Epidermal melanocyte (primary cell): ENCODE results near the gene ZNF701.
"Not testable (repeated sequence)": the region's sequence is repeated elsewhere in the genome, so short reads cannot be mapped to it uniquely, and the experiment has no call there.

Experiments used
- DNase-seq: peaks from one replicate; pipeline ENCODE4 v3.0.0; 2011; ENCODE audit warnings: low spot score; ENCODE audit not compliant: insufficient read length

Gene ZNF701

GRCh38 chr19:52566121-52566520 lies 4.0 kb upstream of the ZNF701 start:
- DNase-seq: no peak

GRCh38 chr19:52566588-52566987 lies 3.5 kb upstream of the ZNF701 start:
- no peak for DNase-seq

- DNase-seq: no peak
Observed at GRCh38 chr19:52567921-52568320, 2.2 kb upstream of the ZNF701 start.

- DNase-seq: not testable (repeated sequence)
Observed at GRCh38 chr19:52569638-52569999, 468 bp upstream of the ZNF701 start.

- no peak for DNase-seq
Observed at GRCh38 chr19:52584736-52585440, 14.8 kb downstream of the ZNF701 start.

GRCh38 chr19:52585604-52586003 lies 15.5 kb downstream of the ZNF701 start:
- no peak for DNase-seq

- DNase-seq: no peak
Observed at GRCh38 chr19:52590728-52591127, 20.6 kb downstream of the ZNF701 start.

- no peak for DNase-seq
Observed at GRCh38 chr19:52592301-52592700, 22.2 kb downstream of the ZNF701 start.

GRCh38 chr19:52593441-52593840 lies 23.4 kb downstream of the ZNF701 start:
- DNase-seq: not testable (repeated sequence)

GRCh38 chr19:52599241-52599640 lies 29.2 kb downstream of the ZNF701 start:
- no peak for DNase-seq

- DNase-seq: no peak
Observed at GRCh38 chr19:52600639-52601024, 30.5 kb downstream of the ZNF701 start.

GRCh38 chr19:52601025-52601973 lies 31.2 kb downstream of the ZNF701 start:
- peak; percentile 88 for DNase-seq

- DNase-seq: not testable (repeated sequence)
Observed at GRCh38 chr19:52601974-52602366, 31.9 kb downstream of the ZNF701 start.

- DNase-seq: no peak
Observed at GRCh38 chr19:52602941-52603340, 32.9 kb downstream of the ZNF701 start.

- no peak for DNase-seq
Observed at GRCh38 chr19:52603558-52604207, 33.6 kb downstream of the ZNF701 start.

- no peak for DNase-seq
Observed at GRCh38 chr19:52613299-52613906, 43.3 kb downstream of the ZNF701 start.

- no peak for DNase-seq
Observed at GRCh38 chr19:52621376-52621775, 51.3 kb downstream of the ZNF701 start.

- DNase-seq: no peak
Observed at GRCh38 chr19:52622261-52622660, 52.2 kb downstream of the ZNF701 start.

- DNase-seq: no peak
Observed at GRCh38 chr19:52626915-52627314, 56.8 kb downstream of the ZNF701 start.

GRCh38 chr19:52627441-52627840 lies 57.4 kb downstream of the ZNF701 start:
- DNase-seq: not testable (repeated sequence)

GRCh38 chr19:52635786-52636570 lies 65.9 kb downstream of the ZNF701 start:
- no peak for DNase-seq
